Nasal cavity respiratory epithelium epithelial cell of viscerocranial mucosa (primary cell): ENCODE measurements around the gene AMY1C. TPM values are rescaled to one million over a fixed set of nuclear protein-coding genes. Genes with fewer than 3 reads are reported as not detected.

ENCODE experiments used
- total RNA-seq: library from RNA; depleted of rRNA; stranded (reverse); fragments of >200 nt; gene quantifications from 2 replicates; pipeline ENCODE4 v1.2.3, GENCODE V29; 2014

The AMY1C gene
- 0.07 TPM in 1 of 2 replicates, not detected in the other for total RNA-seq

DNA sequence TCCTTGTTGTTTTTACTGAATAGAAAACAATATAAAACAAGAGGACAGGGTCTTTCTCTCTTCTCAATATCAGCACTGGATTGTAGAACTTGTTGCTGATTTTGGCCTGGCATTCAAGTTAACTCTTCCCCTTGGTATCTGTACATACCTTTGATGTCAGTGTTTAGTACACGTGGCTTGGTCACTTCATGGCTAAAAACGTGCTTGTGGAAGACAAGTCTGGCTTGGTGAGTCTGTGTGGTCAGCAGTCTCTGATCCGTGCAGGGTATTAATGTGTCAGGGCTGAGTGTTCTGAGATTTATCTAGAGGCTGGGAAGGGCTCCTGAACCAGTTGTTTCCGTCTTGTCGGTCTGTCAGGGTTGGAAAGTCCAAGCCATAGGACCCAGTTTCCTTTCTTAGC lies at the start of gene AMY1C:
AMY1C (plus strand) TSS at position 301 of the 400 bp plus-strand sequence. CDS start 572 bp downstream, outside the sequence.

Other genes starting within 250 kb of the AMY1C start
- 2.4 and 5.4 TPM in 2 replicates for gene RNPC3, start 224.2 kb upstream of the AMY1C start, total RNA-seq
- gene AMY2B, start 178.3 kb upstream of the AMY1C start, total RNA-seq, result 2.1 and 2.7 TPM in 2 replicates
- gene AMY2A, start 132.5 kb upstream of the AMY1C start, total RNA-seq, result not detected in 2 replicates
- gene AMY1A, start 94.1 kb upstream of the AMY1C start, total RNA-seq, result not detected in 2 replicates
- gene AMY1B, start 53.7 kb upstream of the AMY1C start, total RNA-seq, result not detected in 2 replicates